Activated CD8-positive, alpha-beta memory T cell treated with anti-CD3 and anti-CD28 coated beads, Interleukin-2, amount 50 U/mL, for 1 hour (primary cell): ENCODE measurements around the gene RMC1.
A peak's percentile ranks its signal among the peaks of the same experiment; 100 is the strongest.
"Not testable (repeated sequence)": the region's sequence is repeated elsewhere in the genome, so short reads cannot be mapped to it uniquely, and the experiment has no call there.

Experiments used
- DNase-seq: peaks from one replicate; pipeline ENCODE4 v3.0.0-alpha.2; 2020; ENCODE audit errors: extremely low read depth

Gene RMC1

DNA sequence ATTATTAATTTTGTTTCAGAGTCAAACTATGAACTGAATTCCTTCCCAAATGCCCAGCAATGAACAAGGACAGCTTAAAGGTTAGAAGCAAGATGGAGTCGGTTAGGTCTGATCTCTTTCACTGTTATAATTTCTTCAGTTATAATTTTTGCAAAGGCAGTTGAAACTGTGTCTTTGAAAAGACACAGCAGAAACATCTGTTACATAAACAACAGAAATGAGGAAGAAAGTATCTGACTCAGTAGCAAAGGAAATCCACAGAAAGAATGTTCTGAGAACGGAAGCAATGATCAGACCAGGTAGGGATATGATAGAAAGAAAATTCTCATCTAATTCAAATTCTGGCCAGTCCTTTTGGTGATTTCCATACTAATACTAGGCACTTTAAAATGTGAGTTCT, 5.2 kb upstream of the RMC1 start:
- DNase-seq: no peak

DNA sequence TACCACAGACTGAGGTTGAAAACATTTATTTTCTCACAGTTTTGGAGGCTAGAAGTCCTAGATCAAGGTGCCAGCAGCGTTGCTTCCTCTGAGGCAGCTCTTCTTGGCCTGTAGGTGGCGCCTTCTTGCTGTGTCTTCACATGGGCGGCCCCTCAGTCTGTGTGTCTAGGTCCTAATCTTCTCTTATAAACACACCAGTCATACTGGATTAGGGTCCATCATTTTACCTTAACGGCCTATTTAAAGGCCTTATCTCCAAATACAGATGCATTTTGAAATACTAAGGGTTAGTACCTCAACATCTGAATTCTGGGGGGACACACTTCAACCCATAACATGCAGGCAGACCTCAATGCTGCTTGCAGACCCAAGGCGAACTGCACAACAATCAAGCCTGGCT, 4.4 kb upstream of the RMC1 start:
- DNase-seq: peak; percentile 56

DNA sequence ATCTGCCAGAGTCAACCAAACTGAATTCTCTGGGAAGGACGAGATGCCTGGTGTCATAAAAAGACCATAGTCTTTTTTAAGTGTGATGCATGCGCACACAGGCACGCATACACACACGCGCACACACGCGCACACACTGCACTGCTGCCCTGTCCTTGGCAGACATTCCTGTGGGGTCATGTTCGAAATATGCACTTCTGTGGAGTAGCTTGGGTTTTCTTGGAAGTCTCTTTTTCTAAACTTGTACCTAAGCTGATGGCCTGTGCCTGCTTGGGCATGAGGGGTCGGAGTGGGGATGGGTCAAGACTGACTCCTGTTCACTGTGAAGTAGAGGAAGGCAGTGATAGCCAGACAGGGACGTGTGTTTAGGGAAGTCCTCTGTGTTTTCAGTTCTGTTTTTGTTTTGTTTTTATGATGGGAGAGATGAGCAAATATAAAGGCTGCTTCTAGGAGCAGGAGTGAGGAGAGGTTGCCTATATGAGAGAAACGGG, 4.0 kb upstream of the RMC1 start:
- DNase-seq: no peak

- DNase-seq: no peak
These were observed 1.7 kb upstream of the RMC1 start for GRCh38 chr18:23501626-23502025.

DNA sequence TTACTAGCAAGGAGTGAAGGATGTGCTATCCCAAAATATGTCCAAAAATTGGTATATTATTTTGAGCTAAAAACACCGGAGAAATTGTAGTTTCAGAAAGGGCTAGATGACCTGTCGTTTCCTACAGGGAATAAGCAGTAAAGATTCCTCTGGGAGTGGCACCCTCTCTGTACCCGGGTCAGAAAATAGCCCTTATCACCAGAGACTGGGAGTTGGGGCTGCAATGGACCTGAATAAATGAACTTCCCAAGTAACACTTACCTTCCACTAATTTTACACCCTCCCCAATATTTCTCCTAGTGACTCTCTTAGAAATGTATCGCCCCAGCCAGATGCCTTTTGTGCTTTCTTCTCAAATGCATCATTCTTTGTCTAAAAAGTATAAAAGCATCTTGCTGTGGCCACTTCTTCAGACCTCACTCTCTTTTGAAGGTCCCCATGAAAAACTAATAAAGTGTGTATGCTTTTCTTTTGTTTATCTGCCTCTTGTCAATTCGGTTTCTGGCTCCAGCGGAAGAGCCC, 734 bp upstream of the RMC1 start:
- DNase-seq: no peak

- no peak for DNase-seq
These were observed 643 bp downstream of the RMC1 start for GRCh38 chr18:23503963-23504344.

GRCh38 chr18:23504720-23505119, 1.4 kb downstream of the RMC1 start:
- no peak for DNase-seq

GRCh38 chr18:23506393-23506792, 3.1 kb downstream of the RMC1 start:
- no peak for DNase-seq

GRCh38 chr18:23510923-23511322, 7.6 kb downstream of the RMC1 start:
- DNase-seq: not testable (repeated sequence)

DNA sequence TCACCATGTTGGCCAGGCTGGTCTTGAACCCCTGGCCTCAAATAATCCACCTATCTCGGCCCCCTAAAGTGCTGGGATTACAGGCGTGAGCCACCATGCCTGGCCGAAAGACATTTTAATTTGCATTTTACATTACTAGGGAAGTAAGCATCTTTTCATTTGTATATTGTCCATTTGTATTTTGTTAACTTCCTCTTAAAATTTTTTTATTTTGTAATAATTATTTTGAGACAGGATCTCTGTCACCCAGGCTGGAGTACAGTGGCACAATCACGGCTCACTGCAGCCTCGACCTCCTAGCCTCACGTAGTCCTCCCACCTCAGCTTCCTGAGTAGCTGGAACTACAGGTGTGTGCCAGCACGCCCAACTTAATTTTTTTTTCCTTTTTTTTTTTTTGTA, 8.9 kb downstream of the RMC1 start:
- not testable (repeated sequence) for DNase-seq

DNA sequence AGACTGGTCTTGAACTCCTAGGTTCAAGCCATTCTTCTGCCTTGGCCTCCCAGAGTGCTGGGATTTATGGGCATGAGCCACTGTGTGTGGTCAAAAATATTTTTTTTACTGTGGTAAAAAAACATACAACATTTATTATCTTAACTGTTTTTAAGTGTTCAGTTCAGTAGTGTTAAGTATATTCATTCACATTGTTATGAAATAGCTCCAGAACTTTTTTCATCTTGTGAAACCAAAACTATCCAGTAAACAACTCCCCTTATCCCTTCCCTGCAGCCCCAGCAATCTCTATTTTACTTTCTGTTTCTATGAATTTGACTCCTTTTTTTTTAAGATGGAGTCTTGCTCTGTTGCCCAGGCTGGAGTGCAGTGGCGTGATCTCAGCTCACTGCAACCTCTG, 9.3 kb downstream of the RMC1 start:
- DNase-seq: no peak

DNA sequence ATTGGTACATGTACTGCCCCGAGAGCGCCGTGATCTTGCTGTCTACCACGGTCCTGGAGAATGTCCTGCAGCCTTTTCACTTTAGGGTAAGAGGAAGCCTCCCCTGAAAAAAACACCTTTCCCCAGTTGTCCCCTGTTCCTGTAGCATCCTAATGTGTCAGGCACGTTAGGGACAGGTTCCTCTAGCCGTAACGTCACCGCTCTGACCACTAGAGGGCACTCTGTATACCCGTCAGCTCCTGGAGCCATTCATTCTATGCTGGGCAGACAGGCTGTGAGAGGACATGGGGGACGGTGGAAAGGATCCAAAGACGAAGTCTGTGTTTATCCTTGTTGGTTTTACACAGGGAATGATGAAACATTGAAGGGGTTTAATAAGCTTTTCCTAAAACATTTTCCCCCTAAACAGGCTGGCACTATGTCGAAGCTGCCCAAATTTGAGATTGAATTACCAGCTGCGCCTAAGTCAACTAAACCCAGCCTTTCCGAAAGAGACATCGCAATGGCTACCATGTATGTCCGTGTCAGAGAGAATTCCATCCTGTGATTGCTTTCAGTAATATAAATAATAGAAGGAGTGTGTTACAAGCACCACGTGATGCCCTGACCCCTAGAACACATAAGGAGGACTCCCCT, 12.7 kb downstream of the RMC1 start:
- DNase-seq: peak; percentile 46

DNA sequence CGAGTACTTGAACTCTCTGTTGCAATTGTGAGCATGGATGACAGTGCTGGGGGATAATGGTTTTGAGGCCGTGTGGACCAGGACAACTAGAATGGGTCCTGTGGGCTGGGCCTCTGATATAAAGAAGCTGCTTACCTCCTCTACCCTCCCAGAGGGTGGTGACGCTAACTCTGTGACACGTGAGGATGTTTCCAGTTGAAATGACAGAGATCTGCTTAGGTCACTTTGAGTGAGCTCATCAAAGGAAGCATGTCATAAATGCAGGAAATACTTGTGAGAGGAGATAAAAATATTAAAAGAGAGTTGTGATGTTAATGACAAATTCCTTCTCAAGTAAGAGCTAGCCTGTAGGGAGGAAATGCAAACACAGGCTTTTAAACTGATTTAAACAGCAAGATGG, 16.4 kb downstream of the RMC1 start:
- DNase-seq: no peak

GRCh38 chr18:23521271-23521670, 18.0 kb downstream of the RMC1 start:
- DNase-seq: no peak

DNA sequence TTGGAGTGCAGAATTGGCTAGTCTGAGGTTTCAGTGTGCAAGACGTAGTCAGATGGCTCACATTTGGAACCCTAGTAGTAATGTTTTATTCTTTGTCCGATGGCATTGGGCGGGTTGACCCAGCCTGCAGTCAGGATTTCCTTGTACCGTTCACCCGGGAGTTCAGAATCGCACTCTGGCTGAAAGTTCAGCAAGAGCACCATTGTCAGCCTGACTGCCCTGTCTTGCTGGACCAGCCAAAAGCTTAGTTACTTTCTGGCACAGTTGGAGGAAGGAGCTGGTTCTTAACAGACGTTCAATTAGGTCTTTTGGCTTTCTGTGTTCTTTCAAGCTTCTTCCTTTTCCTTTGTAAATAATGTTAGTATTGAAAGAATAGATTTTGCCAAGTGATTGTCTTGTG, 18.6 kb downstream of the RMC1 start:
- no peak for DNase-seq

- DNase-seq: no peak
These were observed 20.3 kb downstream of the RMC1 start for GRCh38 chr18:23523429-23524212.

- DNase-seq: no peak
These were observed 20.9 kb downstream of the RMC1 start for GRCh38 chr18:23524213-23524707.

- no peak for DNase-seq
These were observed 23.3 kb downstream of the RMC1 start for GRCh38 chr18:23526501-23527063.

GRCh38 chr18:23528580-23529472, 25.5 kb downstream of the RMC1 start:
- no peak for DNase-seq

- no peak for DNase-seq
These were observed 26.3 kb downstream of the RMC1 start for GRCh38 chr18:23529604-23530003.

- no peak for DNase-seq
These were observed 26.9 kb downstream of the RMC1 start for GRCh38 chr18:23530195-23530594.

DNA sequence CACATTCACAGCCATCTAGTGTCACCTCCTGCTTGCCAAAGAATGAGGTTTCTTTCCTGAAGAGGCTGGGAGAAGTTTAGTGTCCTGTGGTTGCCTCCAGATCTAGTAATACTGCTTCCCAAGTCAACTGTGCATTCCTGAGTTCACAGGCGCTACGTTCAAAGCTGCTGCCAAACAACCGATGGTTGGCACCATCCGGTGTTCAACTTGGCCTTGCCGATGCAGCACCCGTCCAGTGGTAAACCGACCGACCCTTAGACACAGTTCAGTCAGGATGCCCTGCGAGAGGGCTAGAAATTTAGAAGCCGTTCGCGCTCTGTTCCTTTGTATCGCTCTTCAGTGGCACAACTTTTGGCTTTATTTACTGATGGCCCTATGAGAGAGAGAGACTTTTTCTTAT, 28.6 kb downstream of the RMC1 start:
- DNase-seq: no peak
